ENCODE measurements around the gene SDR42E1.
A peak's percentile ranks its signal among the peaks of the same experiment; 100 is the strongest.
"Not testable (repeated sequence)": the region's sequence is repeated elsewhere in the genome, so short reads cannot be mapped to it uniquely, and the experiment has no call there.

Gene SDR42E1

GRCh38 chr16:81997738-81998137 lies 13.5 kb downstream of the SDR42E1 start:
- no peak for DNase-seq

- DNase-seq = no peak
These were observed 14.4 kb downstream of the SDR42E1 start for GRCh38 chr16:81996664-81997509.

GRCh38 chr16:81995651-81996050 lies 15.6 kb downstream of the SDR42E1 start:
- DNase-seq = no peak

- DNase-seq = no peak
These were observed 16.8 kb downstream of the SDR42E1 start for GRCh38 chr16:81994485-81994884.

DNA sequence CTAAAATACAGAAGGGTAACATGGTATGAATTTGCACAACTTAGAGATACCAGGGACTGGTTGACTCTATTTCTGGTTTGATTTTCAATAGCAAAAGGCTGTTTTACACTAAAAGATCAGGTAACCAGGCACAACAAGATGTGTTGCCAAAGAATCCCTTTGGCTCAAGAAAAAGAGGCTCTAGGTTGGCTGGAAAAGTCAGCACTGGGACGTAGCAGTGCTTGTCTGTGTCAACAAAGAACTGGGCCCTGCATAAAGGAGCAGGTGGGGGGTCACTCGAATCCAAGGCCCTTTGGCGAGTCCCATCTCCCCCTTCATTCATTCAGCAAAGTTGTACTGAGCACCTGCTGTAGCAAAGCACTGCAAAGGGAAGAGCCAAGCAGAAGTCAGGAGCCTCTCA lies 18.4 kb downstream of the SDR42E1 start:
- no peak for DNase-seq

- DNase-seq = no peak
These were observed 23.6 kb downstream of the SDR42E1 start for GRCh38 chr16:81987706-81988105.

GRCh38 chr16:81987121-81987520 lies 24.1 kb downstream of the SDR42E1 start:
- DNase-seq = no peak

DNA sequence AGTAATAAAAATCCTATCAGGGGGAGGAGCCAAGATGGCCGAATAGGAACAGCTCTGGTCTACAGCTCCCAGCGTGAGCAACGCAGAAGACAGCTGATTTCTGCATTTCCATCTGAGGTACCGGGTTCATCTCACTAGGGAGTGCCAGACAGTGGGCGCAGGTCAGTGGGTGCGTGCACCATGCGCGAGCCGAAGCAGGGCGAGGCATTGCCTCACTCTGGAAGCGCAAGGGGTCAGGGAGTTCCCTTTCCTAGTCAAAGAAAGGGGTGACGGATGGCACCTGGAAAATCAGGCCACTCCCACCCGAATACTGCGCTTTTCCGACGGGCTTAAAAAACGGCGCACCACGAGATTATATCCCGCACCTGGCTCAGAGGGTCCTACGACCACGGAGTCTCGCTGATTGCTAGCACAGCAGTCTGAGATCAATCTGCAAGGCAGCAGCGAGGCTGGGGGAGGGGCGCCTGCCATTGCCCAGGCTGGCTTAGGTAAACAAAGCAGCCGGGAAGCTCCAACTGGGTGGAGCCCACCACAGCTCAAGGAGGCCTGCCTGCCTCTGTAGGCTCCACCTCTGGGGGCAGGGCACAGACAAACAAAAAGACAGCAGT lies 33.8 kb downstream of the SDR42E1 start:
- DNase-seq = not testable (repeated sequence)

DNA sequence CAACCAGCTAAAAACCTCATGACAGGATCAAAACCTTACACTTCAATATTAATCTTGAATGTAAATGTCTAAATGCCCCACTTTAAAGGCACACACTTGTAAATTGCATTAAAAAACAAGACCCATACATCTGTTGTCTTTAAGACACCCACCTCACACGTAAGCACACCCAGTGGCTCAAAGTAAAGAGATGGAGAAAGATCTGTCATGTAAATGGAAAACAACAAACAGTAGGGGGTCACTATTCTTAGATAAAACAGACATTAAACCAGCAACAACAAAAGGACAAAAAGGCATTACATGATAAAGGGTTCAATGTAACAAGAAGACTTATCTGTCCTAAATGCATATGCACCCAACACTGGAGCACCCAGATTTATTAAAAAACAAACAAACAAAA lies 35.6 kb downstream of the SDR42E1 start:
- DNase-seq = no peak

DNA sequence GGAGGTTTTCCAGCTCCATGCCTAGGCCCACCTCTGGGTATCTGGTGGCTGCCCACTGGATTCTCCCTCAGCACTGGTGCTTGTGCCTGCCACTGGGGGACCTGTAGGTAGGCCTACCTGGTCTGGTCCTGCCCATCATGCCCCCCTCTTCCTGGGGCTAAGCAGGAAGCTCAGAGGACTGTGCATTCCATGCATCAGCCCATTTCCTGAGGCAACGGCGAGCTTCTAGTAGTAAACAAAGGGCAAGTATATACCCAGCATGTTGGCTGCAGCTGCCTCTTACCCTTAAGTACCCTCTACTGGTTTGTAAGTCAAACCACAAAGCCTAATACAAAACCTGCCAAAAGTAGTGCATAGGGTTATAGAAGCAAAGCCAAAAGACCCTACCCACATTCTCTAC lies 37.5 kb downstream of the SDR42E1 start:
- DNase-seq = peak; percentile 19

DNA sequence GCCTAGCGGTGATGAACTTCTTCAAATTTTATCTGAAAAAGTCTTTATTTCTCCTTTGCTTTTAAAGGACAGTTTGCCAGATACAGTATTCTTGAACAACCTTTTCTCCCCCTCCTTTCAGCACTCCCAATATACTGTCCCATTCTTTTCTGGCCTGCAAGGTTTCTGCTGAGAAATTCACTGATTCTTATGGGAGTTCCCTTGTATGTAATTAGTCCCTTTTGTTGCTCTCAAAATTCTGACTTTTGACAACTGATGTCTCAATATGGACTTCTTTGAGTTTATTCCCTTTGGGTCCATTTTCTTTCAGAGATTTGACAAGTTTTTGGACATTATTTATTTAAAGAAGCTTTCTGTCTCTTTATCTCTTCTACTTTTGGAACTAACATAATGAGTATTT lies 39.4 kb downstream of the SDR42E1 start:
- no peak for DNase-seq

- no peak for DNase-seq
These were observed 43.9 kb downstream of the SDR42E1 start for GRCh38 chr16:81967358-81967757.

DNA sequence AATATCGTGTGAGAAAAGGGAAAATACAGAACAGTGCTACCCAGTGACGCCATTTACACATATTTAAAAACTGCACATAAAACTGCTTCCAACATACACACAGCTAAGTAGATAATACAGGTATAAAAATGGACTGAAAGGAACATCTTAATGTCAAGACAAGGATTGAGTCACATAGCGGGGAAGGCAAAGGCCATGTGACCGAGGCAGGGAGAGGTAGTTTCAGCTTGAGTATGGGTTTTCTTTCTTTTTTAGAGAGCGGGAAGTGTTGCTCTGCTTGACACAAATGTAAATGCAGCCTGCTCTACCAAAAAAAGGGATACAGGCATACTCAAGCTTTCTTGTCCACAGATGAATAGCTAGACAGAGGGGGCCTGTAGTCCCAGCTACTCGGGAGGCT lies 46.5 kb downstream of the SDR42E1 start:
- no peak for DNase-seq

DNA sequence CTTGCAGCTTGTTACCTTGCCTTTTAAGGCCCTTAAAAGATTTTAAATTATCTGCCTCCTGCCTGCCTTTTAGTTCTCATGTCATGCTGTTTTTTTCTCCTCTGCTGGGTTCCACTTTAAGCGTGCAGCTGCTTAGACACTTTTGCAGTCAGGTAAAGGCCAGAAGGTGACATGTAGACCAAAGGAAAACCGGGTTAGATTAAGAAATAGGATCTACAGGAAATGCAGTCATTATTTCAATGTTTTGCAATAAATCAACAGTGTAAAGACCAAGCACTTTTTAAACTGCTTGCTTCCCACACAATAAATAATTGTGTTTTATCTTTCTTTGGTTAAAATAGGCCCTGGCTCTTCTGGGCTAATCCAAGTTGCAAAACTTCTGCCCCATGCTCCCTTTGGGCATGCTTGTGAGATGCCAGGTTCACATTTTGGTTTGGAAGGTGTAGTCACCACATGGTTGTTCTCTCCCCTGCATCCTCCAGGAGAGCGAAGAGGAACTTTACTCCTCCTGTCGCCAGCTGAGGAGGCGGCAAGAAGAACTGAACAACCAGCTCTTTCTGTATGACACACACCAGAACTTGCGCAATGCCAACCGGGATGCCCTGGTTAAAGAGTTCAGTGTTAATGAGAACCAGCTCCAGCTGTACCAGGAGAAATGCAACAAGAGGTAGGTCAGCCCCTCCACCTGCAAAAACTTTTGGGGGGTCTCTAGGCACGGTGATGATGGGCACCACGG lies 54.9 kb downstream of the SDR42E1 start:
- no peak for DNase-seq

GRCh38 chr16:81951564-81951963 lies 59.7 kb downstream of the SDR42E1 start:
- no peak for DNase-seq

- DNase-seq = no peak
These were observed 65.1 kb downstream of the SDR42E1 start for GRCh38 chr16:81946206-81946605.

- no peak for DNase-seq
These were observed 65.6 kb downstream of the SDR42E1 start for GRCh38 chr16:81945665-81946064.

GRCh38 chr16:81942007-81942601 lies 69.2 kb downstream of the SDR42E1 start:
- no peak for DNase-seq

DNA sequence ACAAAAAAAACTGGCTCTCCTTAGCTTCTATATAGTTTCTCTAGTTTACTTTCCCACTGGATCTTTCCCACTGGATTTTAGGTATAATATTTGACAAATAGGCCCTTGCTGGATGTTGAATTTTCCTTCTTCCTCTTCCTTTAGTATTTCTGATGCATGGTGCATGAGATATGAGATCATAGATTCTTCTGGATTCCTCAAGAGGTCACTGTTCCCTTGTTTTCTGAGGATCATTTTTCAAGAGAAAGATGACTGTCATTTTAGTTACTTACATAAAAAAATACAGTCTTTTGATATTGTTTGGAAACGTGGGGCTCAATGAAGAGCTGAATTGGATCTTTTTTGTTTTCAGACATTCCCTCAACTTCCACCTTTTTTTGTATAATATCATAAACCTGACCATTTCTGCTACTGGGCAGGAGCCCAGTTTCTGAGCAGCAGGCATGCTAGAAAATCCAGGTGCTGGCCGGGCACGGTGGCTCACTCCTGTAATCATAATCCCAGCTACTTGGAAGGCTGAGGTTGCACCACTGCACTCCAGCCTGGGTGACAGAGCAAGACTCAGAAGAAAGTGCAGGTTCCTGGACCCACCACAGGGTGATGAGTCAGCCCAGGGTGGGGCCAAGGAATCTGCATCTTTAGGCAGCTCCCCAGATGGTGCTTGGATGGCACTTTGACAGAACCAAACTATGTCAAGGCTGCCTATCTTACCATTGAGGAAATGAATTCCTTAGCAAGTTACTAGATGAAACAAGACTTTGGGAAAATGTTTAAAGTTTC lies 70.3 kb downstream of the SDR42E1 start:
- DNase-seq = no peak

- no peak for DNase-seq
These were observed 71.9 kb downstream of the SDR42E1 start for GRCh38 chr16:81939164-81940056.
